ENCODE data around the gene NEMP2. TPM values are rescaled to one million over a fixed set of nuclear protein-coding genes. Genes with fewer than 3 reads are reported as not detected.
A peak's percentile ranks its signal among the peaks of the same experiment; 100 is the strongest.

Gene NEMP2
- total RNA-seq, 1 donor from 2014 or later, result 0.43 TPM

DNA sequence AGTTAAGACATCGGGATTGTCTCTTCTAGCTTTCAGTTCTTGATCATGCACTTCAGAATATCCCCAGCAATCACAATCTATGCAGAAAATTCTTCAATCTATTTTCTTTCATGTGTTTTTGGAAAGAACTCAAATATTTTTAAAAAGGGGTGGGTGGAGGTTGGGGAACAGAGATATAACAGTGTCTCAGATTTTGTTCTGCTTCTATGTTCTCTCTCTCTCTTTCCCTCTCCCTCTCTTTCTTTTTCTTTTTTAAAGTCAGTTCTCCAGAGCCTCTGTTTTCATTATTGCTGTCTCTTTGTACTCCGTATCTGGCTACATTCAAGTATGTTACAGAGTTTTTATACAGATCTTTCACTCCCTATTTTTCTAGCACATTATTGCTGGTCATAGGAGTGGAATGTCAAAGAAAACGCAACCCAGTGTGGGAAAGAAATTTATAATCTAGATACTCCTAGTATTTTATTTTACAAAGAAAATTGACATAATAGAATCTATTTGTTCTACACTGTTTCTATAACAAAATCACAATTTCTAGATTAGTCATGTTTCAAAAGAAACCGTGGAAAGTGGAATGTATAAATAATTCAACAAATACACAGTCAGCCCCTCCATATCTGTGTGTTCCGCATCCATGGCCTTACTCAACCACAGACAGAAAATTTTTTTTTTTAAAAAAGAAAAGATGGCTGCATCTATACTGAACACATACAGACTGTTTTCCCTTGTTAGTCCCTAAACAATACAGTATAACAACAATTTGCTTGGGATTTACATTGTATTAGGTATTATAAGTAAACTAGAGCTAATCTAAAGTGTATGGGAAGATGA lies 11.2 kb upstream of the NEMP2 start:
- Histone ChIP-seq H3K9me3 (peaks cover 9 to 15% of the 10 kb centered on the region in 2 donors), H3K4me1 (no peaks in the 10 kb centered on the region), H3K27me3 (no peaks in the 10 kb centered on the region), H3K27ac (peak overlapping the region; percentile 61 to 63), H3K36me3 (no peaks in the 10 kb centered on the region), H3K4me3 (peak overlapping the region; percentile 27 to 55)
- intact Hi-C loops (cut with DNase I), result no loop called here
- TF ChIP-seq, protein P1, sequence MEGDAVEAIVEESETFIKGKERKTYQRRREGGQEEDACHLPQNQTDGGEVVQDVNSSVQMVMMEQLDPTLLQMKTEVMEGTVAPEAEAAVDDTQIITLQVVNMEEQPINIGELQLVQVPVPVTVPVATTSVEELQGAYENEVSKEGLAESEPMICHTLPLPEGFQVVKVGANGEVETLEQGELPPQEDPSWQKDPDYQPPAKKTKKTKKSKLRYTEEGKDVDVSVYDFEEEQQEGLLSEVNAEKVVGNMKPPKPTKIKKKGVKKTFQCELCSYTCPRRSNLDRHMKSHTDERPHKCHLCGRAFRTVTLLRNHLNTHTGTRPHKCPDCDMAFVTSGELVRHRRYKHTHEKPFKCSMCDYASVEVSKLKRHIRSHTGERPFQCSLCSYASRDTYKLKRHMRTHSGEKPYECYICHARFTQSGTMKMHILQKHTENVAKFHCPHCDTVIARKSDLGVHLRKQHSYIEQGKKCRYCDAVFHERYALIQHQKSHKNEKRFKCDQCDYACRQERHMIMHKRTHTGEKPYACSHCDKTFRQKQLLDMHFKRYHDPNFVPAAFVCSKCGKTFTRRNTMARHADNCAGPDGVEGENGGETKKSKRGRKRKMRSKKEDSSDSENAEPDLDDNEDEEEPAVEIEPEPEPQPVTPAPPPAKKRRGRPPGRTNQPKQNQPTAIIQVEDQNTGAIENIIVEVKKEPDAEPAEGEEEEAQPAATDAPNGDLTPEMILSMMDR (IDR thresholded peaks at IDR 0.05), result no peak
- no peak for DNase-seq (ENCODE audit: low spot score in 2 of 2)

DNA sequence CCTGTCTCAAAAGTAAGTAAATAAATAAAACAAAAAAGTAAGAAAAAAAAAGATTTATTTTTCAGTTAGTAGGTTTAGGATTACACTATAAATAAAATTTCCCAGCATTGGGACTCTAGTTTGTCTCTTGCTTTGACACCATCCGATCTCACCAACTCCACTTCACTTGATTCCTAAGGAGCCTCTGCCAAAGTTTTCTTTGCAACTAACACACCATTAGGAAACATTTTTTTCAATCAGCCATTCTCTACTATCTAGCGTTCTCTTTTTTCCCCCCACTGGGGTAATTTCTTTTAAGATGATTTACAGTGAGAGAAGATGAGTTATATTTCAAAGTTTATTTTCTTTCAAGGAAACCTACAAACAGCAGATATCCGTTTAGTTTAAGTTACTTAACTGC lies 10.6 kb upstream of the NEMP2 start:
- no peaks in the 10 kb centered on the region for H3K4me1 ChIP-seq
- H3K36me3 ChIP-seq, result no peaks in the 10 kb centered on the region
- H3K4me3 ChIP-seq, result peak overlapping the region; percentile 27 to 55
- intact Hi-C loops (cut with DNase I), result no loop called here
- H3K27ac ChIP-seq, result peak overlapping the region; percentile 61 to 63
- TF ChIP-seq, protein P1 (IDR thresholded peaks at IDR 0.05), result no peak
- no peak for DNase-seq (ENCODE audit: low spot score in 2 of 2)
- H3K27me3 ChIP-seq, result no peaks in the 10 kb centered on the region
- H3K9me3 ChIP-seq, result peaks cover 12 to 20% of the 10 kb centered on the region in 2 donors

DNA sequence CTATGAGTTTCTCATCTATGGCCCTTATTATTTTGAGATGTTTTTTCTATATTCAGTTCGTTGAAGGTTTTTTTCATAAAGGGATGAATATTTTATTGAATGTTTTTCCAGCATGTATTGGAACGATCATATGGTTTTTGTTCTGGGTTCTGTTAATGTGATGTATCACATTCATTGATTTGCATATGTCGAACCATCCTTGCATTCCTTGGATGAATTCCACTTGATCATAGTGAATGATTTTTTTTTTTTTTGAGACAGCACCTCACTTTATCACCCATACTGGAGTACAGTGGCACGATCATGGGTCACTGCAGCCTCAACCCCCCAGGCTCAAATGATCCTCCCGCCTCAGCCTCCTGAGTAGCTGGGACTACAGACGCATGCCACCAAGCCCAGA lies 5.5 kb upstream of the NEMP2 start:
- no peaks in the 10 kb centered on the region for H3K4me1 ChIP-seq
- no peak overlapping the region for H3K4me3 ChIP-seq
- no peak for DNase-seq (ENCODE audit: low spot score in 2 of 2)
- intact Hi-C loops (cut with DNase I), result no loop called here
- TF ChIP-seq, protein P1 (IDR thresholded peaks at IDR 0.05), result no peak
- H3K27me3 ChIP-seq, result no peaks in the 10 kb centered on the region
- H3K36me3 ChIP-seq, result no peaks in the 10 kb centered on the region
- H3K9me3 ChIP-seq, result peaks cover 15 to 31% of the 10 kb centered on the region in 2 donors
- no peak overlapping the region for H3K27ac ChIP-seq

DNA sequence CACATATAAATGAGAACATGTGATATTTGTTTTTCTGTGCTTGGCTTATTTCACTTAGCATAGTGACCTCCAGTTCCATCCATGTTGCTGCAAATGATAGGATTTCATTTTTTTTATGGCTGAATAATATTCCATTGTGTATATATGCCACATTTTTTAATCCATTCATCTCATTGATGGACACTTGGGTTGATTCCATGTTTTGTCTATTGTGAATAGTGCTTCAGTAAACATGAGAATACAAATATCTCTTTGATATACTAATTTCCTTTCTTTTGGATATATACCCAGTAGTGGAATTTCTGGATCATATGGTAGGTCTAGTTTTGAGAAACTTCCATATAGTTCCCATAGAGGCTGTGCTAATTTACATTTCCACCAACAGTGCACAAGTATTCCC lies 3.7 kb upstream of the NEMP2 start:
- Histone ChIP-seq H3K9me3 (peaks cover 15 to 31% of the 10 kb centered on the region in 2 donors), H3K4me3 (no peak overlapping the region), H3K36me3 (no peaks in the 10 kb centered on the region), H3K27me3 (no peaks in the 10 kb centered on the region), H3K27ac (no peak overlapping the region), H3K4me1 (peaks cover 0 to 6% of the 10 kb centered on the region in 2 donors)
- intact Hi-C loops (cut with DNase I), result loop anchor here (10.0 kb wide), 2 partner anchors 477 to 1137 kb away; partner anchors contain the start of genes NABP1 and STAT1
- no peak for DNase-seq (ENCODE audit: low spot score in 2 of 2)
- TF ChIP-seq, protein P1 (IDR thresholded peaks at IDR 0.05), result no peak

DNA sequence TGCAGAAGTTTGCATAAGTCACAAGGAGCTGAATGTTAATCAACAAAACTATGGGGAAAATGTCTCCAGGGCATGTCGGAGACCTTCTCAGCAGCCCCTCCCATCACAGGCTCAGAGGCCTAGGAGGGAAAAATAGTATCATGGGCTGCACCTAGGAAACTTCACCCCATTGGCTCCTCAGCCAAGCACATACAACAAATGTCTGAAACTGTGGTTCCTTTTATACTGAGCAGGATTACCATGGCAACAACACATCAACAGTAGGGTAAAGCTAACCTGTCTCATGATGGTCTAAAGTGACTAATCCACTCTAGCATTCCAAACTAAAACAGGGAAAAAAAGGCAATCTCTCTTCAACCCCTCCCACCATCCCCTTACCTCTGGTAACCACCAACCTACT lies 3.2 kb upstream of the NEMP2 start:
- H3K9me3 ChIP-seq, result peaks cover 15 to 31% of the 10 kb centered on the region in 2 donors
- no peak for DNase-seq (ENCODE audit: low spot score in 2 of 2)
- no peak overlapping the region for H3K27ac ChIP-seq

More for the DNA sequence above, 3.2 kb upstream of the NEMP2 start:
- peaks cover 0 to 6% of the 10 kb centered on the region in 2 donors for H3K4me1 ChIP-seq
- intact Hi-C loops (cut with DNase I), result loop anchor here (10.0 kb wide), 2 partner anchors 477 to 1137 kb away; partner anchors contain the start of genes NABP1 and STAT1
- H3K36me3 ChIP-seq, result no peaks in the 10 kb centered on the region
- no peak overlapping the region for H3K4me3 ChIP-seq
- TF ChIP-seq, protein P1 (IDR thresholded peaks at IDR 0.05), result no peak
- no peaks in the 10 kb centered on the region for H3K27me3 ChIP-seq
